Mucosa of gallbladder (tissue), 1 donor: Measurements from ENCODE around the gene NOTCH4. TPM values are rescaled to one million over a fixed set of nuclear protein-coding genes. Genes with fewer than 3 reads are reported as not detected.

Experiments
- total RNA-seq: library from RNA; stranded (reverse); gene quantifications from one replicate; pipeline ENCODE4 v1.2.1, GENCODE V29; 2021
- donor health status: DM: no; HTN: no; CAD: no.

NOTCH4 gene
- total RNA-seq, 1 donor from 2014 or later = 14.9 TPM

Other genes with a start within 250 kb of the NOTCH4 start
- 179 TPM for gene C4A, start 242.0 kb downstream of the NOTCH4 start, total RNA-seq
- 155 TPM for gene C4B, start 209.3 kb downstream of the NOTCH4 start, total RNA-seq
- 1.3 TPM for gene CYP21A2, start 185.7 kb downstream of the NOTCH4 start, total RNA-seq
- 30.1 TPM for gene TNXB, start 114.7 kb downstream of the NOTCH4 start, total RNA-seq
- gene ATF6B, start 95.8 kb downstream of the NOTCH4 start, total RNA-seq = 119 TPM
- gene FKBPL, start 93.8 kb downstream of the NOTCH4 start, total RNA-seq = 5.0 TPM
- gene PRRT1, start 72.1 kb downstream of the NOTCH4 start, total RNA-seq = 3.7 TPM
- gene PPT2, start 69.9 kb downstream of the NOTCH4 start, total RNA-seq = 17.4 TPM
- gene EGFL8, start 59.5 kb downstream of the NOTCH4 start, total RNA-seq = 13.6 TPM
- gene AGPAT1, start 48.0 kb downstream of the NOTCH4 start, total RNA-seq = 88.4 TPM
- 93.1 TPM for gene RNF5, start 45.7 kb downstream of the NOTCH4 start, total RNA-seq
- 11.8 TPM for gene AGER, start 39.8 kb downstream of the NOTCH4 start, total RNA-seq
- gene PBX2, start 33.9 kb downstream of the NOTCH4 start, total RNA-seq = 95.0 TPM
- gene GPSM3, start 31.4 kb downstream of the NOTCH4 start, total RNA-seq = 19.6 TPM
- gene TSBP1, start 147.8 kb upstream of the NOTCH4 start, total RNA-seq = not detected
- not detected for gene BTNL2, start 183.1 kb upstream of the NOTCH4 start, total RNA-seq
- 375 TPM for gene HLA-DRA, start 215.8 kb upstream of the NOTCH4 start, total RNA-seq